Central memory CD8-positive, alpha-beta T cell (primary cell): Measurements from ENCODE around the gene SMCP.
A peak's percentile ranks its signal among the peaks of the same experiment; 100 is the strongest.

Experiments
- ATAC-seq: fragments of 150-1000 bp; cut with Tn5 transposase; replicated peaks from 2 replicates; pipeline ENCODE4 v1.10.0; 2022; ENCODE audit warnings: mild to moderate bottlenecking, moderate FRiP score, moderate number of reproducible peaks; ENCODE audit not compliant: poor library complexity, severe bottlenecking; ENCODE audit errors: extremely low read depth
- DNase-seq, 2 donors: peaks; one replicate each; pipeline ENCODE4 v3.0.0; 2021; ENCODE audit warnings: low spot score in 2 of 2
- H3K27ac Mint-ChIP-seq: one replicate; pipeline ENCODE4 v1.8.0; 2022; ENCODE audit warnings: low read depth, mild to moderate bottlenecking, moderate library complexity, mixed read lengths
- H3K27me3 Mint-ChIP-seq: one replicate; pipeline ENCODE4 v1.8.0; 2022; ENCODE audit warnings: mixed read lengths
- H3K36me3 Mint-ChIP-seq: one replicate; pipeline ENCODE4 v1.8.0; 2022; ENCODE audit warnings: mild to moderate bottlenecking, moderate library complexity, mixed read lengths; ENCODE audit not compliant: insufficient read depth
- H3K4me1 Mint-ChIP-seq: one replicate; pipeline ENCODE4 v1.8.0; 2022; ENCODE audit warnings: mixed read lengths
- H3K4me3 Mint-ChIP-seq: one replicate; pipeline ENCODE4 v1.8.0; 2022; ENCODE audit warnings: mild to moderate bottlenecking, moderate library complexity, mixed read lengths
- H3K9me3 Mint-ChIP-seq: one replicate; pipeline ENCODE4 v1.8.0; 2022; ENCODE audit warnings: mixed read lengths

The SMCP gene

GRCh38 chr1:152878042-152878441 is at the start of gene SMCP:
TSS of gene SMCP (plus strand) at chr1:152878322. CDS start at chr1:152884423, 6,101 bp downstream.
- no peaks in the 10 kb centered on the region for H3K9me3 Mint-ChIP-seq
- ATAC-seq (no peak), DNase-seq (no peak)
- H3K27me3 Mint-ChIP-seq: peaks cover 35% of the 10 kb centered on the region
- H3K27ac Mint-ChIP-seq: no peak within 1 kb of the TSS
- H3K4me3 Mint-ChIP-seq: no peak within 1 kb of the TSS
- no peaks in the 10 kb centered on the region for H3K36me3 Mint-ChIP-seq
- H3K4me1 Mint-ChIP-seq: no peaks in the 10 kb centered on the region

DNA sequence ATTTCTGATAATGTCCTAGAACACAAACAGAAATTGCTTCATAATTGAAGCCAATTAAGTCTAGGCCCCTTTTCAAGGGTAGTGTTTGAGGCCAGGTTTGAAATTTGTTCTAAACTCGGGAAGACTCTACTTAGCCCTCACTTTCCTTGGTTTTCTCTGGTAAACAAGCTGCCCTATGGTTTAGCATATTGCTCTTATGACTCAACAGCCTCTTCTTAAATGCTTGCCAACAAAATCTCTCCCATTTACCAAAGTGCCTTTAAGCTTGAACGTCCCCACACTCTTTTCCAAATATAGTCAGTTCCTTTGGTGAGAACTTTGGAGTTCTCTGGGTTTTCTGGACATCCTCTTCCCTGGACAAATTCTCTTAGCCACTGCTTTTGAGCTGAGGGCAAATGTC is 41.3 kb upstream of the SMCP start:
- no peaks in the 10 kb centered on the region for H3K4me1 Mint-ChIP-seq
- H3K9me3 Mint-ChIP-seq: no peaks in the 10 kb centered on the region
- ATAC-seq: no peak
- H3K27me3 Mint-ChIP-seq: peaks cover 45% of the 10 kb centered on the region
- no peaks in the 10 kb centered on the region for H3K36me3 Mint-ChIP-seq
- DNase-seq: no peak
- no peak overlapping the region for H3K4me3 Mint-ChIP-seq
- no peak overlapping the region for H3K27ac Mint-ChIP-seq

- H3K9me3 Mint-ChIP-seq: no peaks in the 10 kb centered on the region
- no peak within 1 kb of the TSS for H3K27ac Mint-ChIP-seq
Measured at GRCh38 chr1:152842556-152842955, 35.6 kb upstream of the SMCP start, which contains the start of gene LCE6A. TSS of gene LCE6A (plus strand) at chr1:152842856. CDS start at chr1:152843521, 665 bp downstream.

DNA sequence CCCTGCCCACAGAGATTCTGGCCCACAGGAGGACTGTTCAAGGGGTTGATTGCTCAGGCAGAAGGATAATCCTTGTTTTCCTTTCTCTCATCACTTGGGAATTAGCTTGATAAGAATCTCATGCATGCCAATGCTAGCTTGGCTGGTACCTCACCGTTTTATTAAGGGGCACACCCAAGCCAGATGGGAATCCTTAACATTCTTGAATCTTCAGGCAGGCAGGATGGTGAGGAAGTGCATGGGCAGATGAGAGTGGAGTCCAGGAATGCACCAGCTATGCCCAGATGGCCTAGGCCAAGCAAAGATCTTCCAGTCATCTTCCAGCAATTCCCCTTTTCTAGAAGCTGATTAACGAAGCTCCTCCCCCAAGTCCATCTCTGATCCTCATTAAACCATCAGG is 22.5 kb upstream of the SMCP start:
- no peak for DNase-seq
- no peak overlapping the region for H3K27ac Mint-ChIP-seq
- H3K27me3 Mint-ChIP-seq: peaks cover 31% of the 10 kb centered on the region
- no peak overlapping the region for H3K4me3 Mint-ChIP-seq
- no peaks in the 10 kb centered on the region for H3K9me3 Mint-ChIP-seq
- H3K4me1 Mint-ChIP-seq: no peaks in the 10 kb centered on the region
- no peaks in the 10 kb centered on the region for H3K36me3 Mint-ChIP-seq
- ATAC-seq: no peak

More at GRCh38 chr1:152842556-152842955, 35.6 kb upstream of the SMCP start, which contains the start of gene LCE6A:
- Mint-ChIP-seq H3K4me1 (no peaks in the 10 kb centered on the region), H3K4me3 (no peak within 1 kb of the TSS), H3K27me3 (peaks cover 53% of the 10 kb centered on the region), H3K36me3 (no peaks in the 10 kb centered on the region)
- ATAC-seq (no peak), DNase-seq (no peak)

- no peak for ATAC-seq
- Mint-ChIP-seq H3K4me1 (no peaks in the 10 kb centered on the region), H3K4me3 (no peak overlapping the region)
Measured at GRCh38 chr1:152858062-152858461, 20.1 kb upstream of the SMCP start.

DNA sequence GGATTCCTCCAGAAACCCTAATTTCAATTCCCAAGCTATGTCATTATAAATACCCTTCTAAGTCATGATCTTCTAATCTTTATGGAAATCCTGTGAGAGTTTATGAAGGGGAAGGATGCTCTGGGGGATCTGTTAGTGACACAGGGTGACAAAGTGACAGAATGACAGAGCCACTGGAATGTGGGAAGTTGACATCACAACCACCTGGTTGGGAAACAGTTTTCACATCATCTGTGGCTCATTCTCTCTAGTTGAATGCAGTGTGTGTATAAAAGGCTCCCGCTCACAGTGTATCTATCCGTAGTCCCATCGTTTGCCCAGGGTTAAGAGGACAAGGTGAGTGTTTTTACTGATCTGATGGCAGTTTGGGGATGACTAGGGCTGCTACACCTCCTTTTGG is 18.4 kb upstream of the SMCP start, which contains the start of gene LCE7A:
Gene LCE7A (plus strand): TSS at position 301 of the 400 bp plus-strand sequence. CDS start 702 bp downstream, outside the sequence.
- DNase-seq (no peak), ATAC-seq (no peak)
- Mint-ChIP-seq H3K4me1 (no peaks in the 10 kb centered on the region), H3K27ac (no peak within 1 kb of the TSS), H3K36me3 (no peaks in the 10 kb centered on the region), H3K9me3 (no peaks in the 10 kb centered on the region), H3K4me3 (no peak within 1 kb of the TSS), H3K27me3 (peaks cover 37% of the 10 kb centered on the region)

More at GRCh38 chr1:152858062-152858461, 20.1 kb upstream of the SMCP start:
- DNase-seq: no peak
- H3K9me3 Mint-ChIP-seq: no peaks in the 10 kb centered on the region
- H3K27me3 Mint-ChIP-seq: peaks cover 37% of the 10 kb centered on the region
- no peak overlapping the region for H3K27ac Mint-ChIP-seq
- no peaks in the 10 kb centered on the region for H3K36me3 Mint-ChIP-seq

DNA sequence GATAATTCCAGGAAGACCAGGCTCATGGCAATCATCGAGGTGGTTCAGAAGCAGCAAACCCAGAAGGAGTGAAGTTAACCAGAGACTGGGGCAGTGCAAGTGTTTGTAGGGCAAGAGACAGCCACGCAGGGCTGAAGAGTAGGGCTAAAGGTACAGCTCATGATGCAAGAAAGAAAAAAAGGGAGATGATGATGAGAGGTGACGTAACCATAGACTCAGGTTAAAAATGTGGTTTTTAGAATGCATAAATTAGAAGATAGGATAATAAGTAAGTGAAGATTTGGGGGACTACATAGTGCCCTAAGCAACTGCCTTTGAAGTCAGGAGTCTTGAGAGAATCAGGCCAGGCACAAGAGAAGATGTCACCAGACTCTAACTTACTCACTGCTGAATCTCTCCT is 18.0 kb upstream of the SMCP start:
- Mint-ChIP-seq H3K4me1 (no peaks in the 10 kb centered on the region), H3K9me3 (no peaks in the 10 kb centered on the region), H3K36me3 (no peaks in the 10 kb centered on the region), H3K27ac (no peak overlapping the region), H3K27me3 (peaks cover 37% of the 10 kb centered on the region), H3K4me3 (no peak overlapping the region)
- DNase-seq: no peak
- ATAC-seq: no peak

DNA sequence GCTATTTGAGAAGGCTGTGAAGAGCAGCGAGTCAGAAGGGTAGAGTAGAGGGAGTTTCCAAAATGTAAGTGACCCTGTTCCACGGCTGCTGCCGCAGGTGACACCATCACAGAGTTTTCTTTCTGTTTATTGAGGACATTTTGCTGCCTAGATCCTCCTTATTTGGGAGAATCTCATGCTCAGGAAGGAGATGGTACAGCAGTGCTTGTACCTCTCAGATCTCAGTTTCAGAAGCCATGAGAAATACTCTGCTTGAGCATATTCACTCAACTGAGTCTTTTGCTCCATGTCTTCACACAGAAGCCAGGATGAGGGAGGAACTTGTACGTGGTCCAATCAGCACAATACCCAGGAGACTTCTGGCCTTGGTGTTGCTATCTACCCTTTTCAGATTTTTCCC is 16.7 kb upstream of the SMCP start:
- Mint-ChIP-seq H3K36me3 (no peaks in the 10 kb centered on the region), H3K4me3 (no peak overlapping the region), H3K27me3 (peaks cover 37% of the 10 kb centered on the region), H3K27ac (no peak overlapping the region), H3K9me3 (no peaks in the 10 kb centered on the region), H3K4me1 (no peaks in the 10 kb centered on the region)
- ATAC-seq (no peak), DNase-seq (no peak)

GRCh38 chr1:152864443-152864842 is 13.7 kb upstream of the SMCP start:
- no peaks in the 10 kb centered on the region for H3K36me3 Mint-ChIP-seq
- H3K27ac Mint-ChIP-seq: no peak overlapping the region
- H3K4me3 Mint-ChIP-seq: no peak overlapping the region
- no peaks in the 10 kb centered on the region for H3K4me1 Mint-ChIP-seq
- H3K27me3 Mint-ChIP-seq: peaks cover 11% of the 10 kb centered on the region
- DNase-seq (no peak), ATAC-seq (no peak)
- H3K9me3 Mint-ChIP-seq: no peaks in the 10 kb centered on the region

DNA sequence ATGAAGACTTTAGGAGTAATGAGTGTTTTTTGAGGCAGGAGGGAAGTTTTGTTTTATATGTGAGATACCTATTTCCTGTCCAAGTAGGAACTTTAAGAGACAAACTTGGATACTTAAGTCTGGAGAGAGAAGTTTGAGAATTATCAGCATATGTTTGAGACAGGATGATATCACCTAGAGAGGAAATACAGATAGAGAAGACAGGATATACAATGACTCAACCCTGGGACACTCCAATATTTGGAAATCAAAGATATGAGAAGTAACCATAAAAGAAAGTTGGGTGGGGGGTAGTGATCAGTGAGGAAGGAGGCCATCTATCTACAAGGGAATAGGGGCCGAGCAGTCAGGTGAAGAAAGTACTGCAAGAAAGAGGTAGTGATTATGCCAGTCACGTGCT is 11.8 kb upstream of the SMCP start:
- H3K36me3 Mint-ChIP-seq: no peaks in the 10 kb centered on the region

GRCh38 chr1:152869808-152870419 is 8.2 kb upstream of the SMCP start:
- Mint-ChIP-seq H3K4me1 (no peaks in the 10 kb centered on the region), H3K4me3 (no peak overlapping the region), H3K27me3 (peaks cover 16% of the 10 kb centered on the region), H3K27ac (no peak overlapping the region), H3K36me3 (no peaks in the 10 kb centered on the region), H3K9me3 (no peaks in the 10 kb centered on the region)
- ATAC-seq (no peak), DNase-seq (peak; percentile 24 to 27)

More for the DNA sequence above, 11.8 kb upstream of the SMCP start:
- H3K4me1 Mint-ChIP-seq: no peaks in the 10 kb centered on the region
- no peak overlapping the region for H3K27ac Mint-ChIP-seq
- H3K4me3 Mint-ChIP-seq: no peak overlapping the region
- DNase-seq: no peak
- ATAC-seq: no peak
- peaks cover 3% of the 10 kb centered on the region for H3K27me3 Mint-ChIP-seq
- H3K9me3 Mint-ChIP-seq: no peaks in the 10 kb centered on the region

DNA sequence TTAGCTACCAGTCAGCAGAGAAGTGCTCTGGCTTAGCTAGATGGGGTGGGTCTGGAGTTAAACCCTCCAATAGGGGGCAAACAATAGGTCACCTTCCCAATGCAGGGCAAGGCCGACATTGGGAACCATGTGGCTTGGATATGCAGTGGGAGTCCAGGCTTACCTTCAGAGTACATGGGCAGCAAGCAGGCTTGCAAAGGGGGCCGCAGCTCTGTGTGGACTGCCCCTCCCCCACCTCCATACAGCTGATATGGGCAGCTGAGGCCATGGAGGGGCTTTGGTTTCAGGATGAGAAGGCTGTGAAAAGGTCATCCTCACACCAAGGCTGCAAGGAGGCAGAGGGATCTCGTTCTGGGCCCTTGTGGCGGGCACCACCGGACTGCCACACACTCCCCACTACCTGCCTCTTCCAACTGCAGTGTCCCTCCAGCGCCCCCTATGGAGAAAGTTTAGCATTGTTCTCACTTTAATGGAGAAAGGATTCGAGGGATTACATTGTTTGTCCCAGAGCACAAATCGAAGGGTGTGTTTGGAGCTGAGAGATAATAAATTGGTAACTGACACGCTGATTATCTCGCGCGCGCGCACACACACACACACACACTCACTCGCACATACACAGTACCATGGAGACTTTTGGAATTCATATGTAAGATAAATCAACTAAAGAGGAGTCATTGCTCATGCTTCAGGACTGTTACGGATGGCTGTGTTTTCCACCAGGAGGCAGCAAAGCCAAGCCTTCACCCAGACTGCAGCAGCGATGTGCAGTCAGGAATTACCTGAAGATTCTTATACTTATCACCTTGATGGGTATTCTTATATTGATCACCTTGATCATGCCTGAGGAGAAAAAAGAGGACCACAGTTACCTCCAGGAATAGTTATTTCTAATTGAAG is 7.0 kb upstream of the SMCP start:
- no peak for ATAC-seq
- Mint-ChIP-seq H3K27me3 (peaks cover 26% of the 10 kb centered on the region), H3K36me3 (no peaks in the 10 kb centered on the region), H3K4me3 (no peak overlapping the region), H3K27ac (no peak overlapping the region), H3K9me3 (no peaks in the 10 kb centered on the region), H3K4me1 (no peaks in the 10 kb centered on the region)
- DNase-seq: no peak

GRCh38 chr1:152871731-152872126 is 6.4 kb upstream of the SMCP start:
- Mint-ChIP-seq H3K9me3 (no peaks in the 10 kb centered on the region), H3K27ac (no peak overlapping the region), H3K4me1 (no peaks in the 10 kb centered on the region), H3K4me3 (no peak overlapping the region), H3K36me3 (no peaks in the 10 kb centered on the region), H3K27me3 (peaks cover 29% of the 10 kb centered on the region)
- no peak for ATAC-seq
- DNase-seq: no peak
